Activated naive CD8-positive, alpha-beta T cell treated with anti-CD3 and anti-CD28 coated beads for 36 hours (primary cell): Measurements from ENCODE around the gene ANKH. TPM values are rescaled to one million over a fixed set of nuclear protein-coding genes. Genes with fewer than 3 reads are reported as not detected.
"Not testable (repeated sequence)": the region's sequence is repeated elsewhere in the genome, so short reads cannot be mapped to it uniquely, and the experiment has no call there.

Source experiments
- DNase-seq: peaks from one replicate; pipeline ENCODE4 v3.0.0; 2021
- H3K27ac Mint-ChIP-seq: one replicate; pipeline ENCODE4 v1.8.0; 2022; ENCODE audit warnings: mild to moderate bottlenecking, moderate library complexity, mixed read lengths
- H3K27me3 Mint-ChIP-seq: one replicate; pipeline ENCODE4 v1.8.0; 2022; ENCODE audit warnings: mild to moderate bottlenecking, mixed read lengths
- H3K36me3 Mint-ChIP-seq: one replicate; pipeline ENCODE4 v1.8.0; 2021; ENCODE audit warnings: mild to moderate bottlenecking, mixed read lengths
- H3K4me1 Mint-ChIP-seq: one replicate; pipeline ENCODE4 v1.8.0; 2021; ENCODE audit warnings: mixed read lengths
- H3K4me3 Mint-ChIP-seq: one replicate; pipeline ENCODE4 v1.8.0; 2022; ENCODE audit warnings: mild to moderate bottlenecking, moderate library complexity, mixed read lengths
- H3K9me3 Mint-ChIP-seq: one replicate; pipeline ENCODE4 v1.8.0; 2022; ENCODE audit warnings: mixed read lengths
- total RNA-seq, 2 experiments: library from RNA; stranded (reverse); gene quantifications; one replicate each; pipeline ENCODE4 v1.2.3, GENCODE V29; 2021

ANKH gene
- 10 to 100 TPM; 82.5 to 84.6 TPM for total RNA-seq

- peak; percentile 91 for DNase-seq
- Mint-ChIP-seq H3K4me1 (peaks cover 25% of the 10 kb centered on the region), H3K27ac (peak within 1 kb of the TSS; percentile 95), H3K27me3 (no peaks in the 10 kb centered on the region), H3K9me3 (no peaks in the 10 kb centered on the region), H3K36me3 (peaks cover 18% of the 10 kb centered on the region), H3K4me3 (peak within 1 kb of the TSS; percentile 98)
These were observed at the start of gene ANKH for GRCh38 chr5:14871214-14872069. ANKH (minus strand) TSS chr5:14871778; CDS start chr5:14871447, 331 bp downstream.

DNA sequence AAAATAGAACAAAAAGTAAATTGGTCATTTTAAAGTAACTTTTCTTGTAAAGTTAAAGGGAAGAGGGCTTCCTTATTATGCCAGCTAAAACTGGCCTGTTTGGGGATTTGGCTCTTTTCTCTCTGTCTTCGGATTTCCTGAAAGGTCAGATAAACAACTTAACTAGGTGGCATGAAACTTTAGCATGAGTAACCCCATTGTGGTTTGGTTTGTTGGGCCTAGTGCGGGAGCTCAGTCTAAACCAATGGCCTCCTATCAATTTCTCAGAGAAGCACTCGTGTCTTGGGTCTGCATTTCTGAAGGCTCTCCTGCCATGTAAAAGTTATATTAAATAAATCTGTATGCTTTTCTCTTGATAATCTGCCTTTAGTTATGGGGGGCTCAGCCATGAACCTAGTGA is 48.5 kb upstream of the ANKH start:
- Mint-ChIP-seq H3K27me3 (peaks cover 3% of the 10 kb centered on the region), H3K4me1 (peaks cover 31% of the 10 kb centered on the region), H3K27ac (no peak overlapping the region), H3K9me3 (peaks cover 3% of the 10 kb centered on the region), H3K4me3 (no peak overlapping the region), H3K36me3 (no peaks in the 10 kb centered on the region)
- no peak for DNase-seq

DNA sequence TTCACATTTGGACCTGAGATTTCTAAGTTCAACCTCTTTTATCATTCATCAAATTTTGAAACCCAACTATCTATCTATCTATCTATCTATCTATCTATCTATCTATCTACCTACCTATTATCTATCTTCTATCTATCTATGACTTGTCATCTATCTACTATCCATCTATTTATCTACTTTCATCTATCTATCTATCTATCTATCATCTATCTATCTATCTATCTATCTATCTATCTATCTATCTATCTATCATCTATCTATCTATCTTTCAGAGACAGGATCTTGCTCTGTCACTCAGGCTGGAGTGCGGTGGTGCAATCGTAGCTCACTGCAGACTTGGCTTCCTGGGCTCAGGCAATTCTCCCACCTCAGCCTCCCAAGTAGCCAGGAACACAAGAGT is 47.5 kb upstream of the ANKH start:
- not testable (repeated sequence) for DNase-seq, H3K27me3 Mint-ChIP-seq, H3K4me3 Mint-ChIP-seq, H3K9me3 Mint-ChIP-seq, H3K27ac Mint-ChIP-seq, H3K36me3 Mint-ChIP-seq
- H3K4me1 Mint-ChIP-seq, result peaks cover 30% of the 10 kb centered on the region

GRCh38 chr5:14917719-14918118 is 46.1 kb upstream of the ANKH start:
- Mint-ChIP-seq H3K27me3 (peaks cover 3% of the 10 kb centered on the region), H3K9me3 (peaks cover 3% of the 10 kb centered on the region), H3K4me1 (peaks cover 31% of the 10 kb centered on the region), H3K27ac (no peak overlapping the region), H3K4me3 (no peak overlapping the region), H3K36me3 (no peaks in the 10 kb centered on the region)
- no peak for DNase-seq

- no peak overlapping the region for H3K27ac Mint-ChIP-seq
- H3K4me3 Mint-ChIP-seq, result no peak overlapping the region
- peaks cover 3% of the 10 kb centered on the region for H3K9me3 Mint-ChIP-seq
- H3K4me1 Mint-ChIP-seq, result peaks cover 18% of the 10 kb centered on the region
- peaks cover 6% of the 10 kb centered on the region for H3K27me3 Mint-ChIP-seq
- DNase-seq, result no peak
- no peaks in the 10 kb centered on the region for H3K36me3 Mint-ChIP-seq
These were observed 43.8 kb upstream of the ANKH start for GRCh38 chr5:14915291-14915952.

GRCh38 chr5:14914623-14915260 is 43.2 kb upstream of the ANKH start:
- peaks cover 12% of the 10 kb centered on the region for H3K4me1 Mint-ChIP-seq
- peaks cover 6% of the 10 kb centered on the region for H3K27me3 Mint-ChIP-seq
- H3K27ac Mint-ChIP-seq, result peak overlapping the region; percentile 25
- no peak for DNase-seq
- H3K4me3 Mint-ChIP-seq, result no peak overlapping the region
- no peaks in the 10 kb centered on the region for H3K36me3 Mint-ChIP-seq
- peaks cover 3% of the 10 kb centered on the region for H3K9me3 Mint-ChIP-seq

GRCh38 chr5:14914193-14914592 is 42.6 kb upstream of the ANKH start:
- peaks cover 3% of the 10 kb centered on the region for H3K9me3 Mint-ChIP-seq
- no peak overlapping the region for H3K27ac Mint-ChIP-seq
- H3K27me3 Mint-ChIP-seq, result peaks cover 6% of the 10 kb centered on the region
- DNase-seq, result no peak
- no peaks in the 10 kb centered on the region for H3K36me3 Mint-ChIP-seq
- H3K4me1 Mint-ChIP-seq, result peaks cover 12% of the 10 kb centered on the region
- no peak overlapping the region for H3K4me3 Mint-ChIP-seq

- DNase-seq, result no peak
- Mint-ChIP-seq H3K4me1 (peaks cover 12% of the 10 kb centered on the region), H3K4me3 (no peak overlapping the region), H3K27ac (no peak overlapping the region), H3K9me3 (peaks cover 3% of the 10 kb centered on the region), H3K27me3 (peaks cover 3% of the 10 kb centered on the region), H3K36me3 (no peaks in the 10 kb centered on the region)
These were observed 41.5 kb upstream of the ANKH start for GRCh38 chr5:14913096-14913495.

DNA sequence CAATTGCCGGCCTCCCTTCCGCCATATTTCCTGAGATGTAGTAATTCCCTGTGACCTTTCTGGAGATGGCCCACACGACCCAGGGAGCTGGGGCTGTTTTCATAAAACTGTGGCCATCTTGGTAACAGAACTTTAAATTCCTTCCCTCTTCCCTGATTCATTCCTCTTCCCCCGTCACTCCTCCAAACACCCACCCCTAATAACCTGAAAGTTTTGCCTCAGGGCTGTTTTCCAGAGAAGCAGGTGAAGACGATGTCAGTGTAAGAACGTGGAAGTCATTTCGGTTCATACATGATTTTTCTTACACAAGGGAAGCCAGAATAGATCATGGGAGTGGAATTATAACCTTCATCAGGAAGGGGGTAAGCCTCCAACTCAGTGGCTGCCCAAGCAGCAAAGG is 40.6 kb upstream of the ANKH start:
- Mint-ChIP-seq H3K27me3 (peaks cover 3% of the 10 kb centered on the region), H3K36me3 (no peaks in the 10 kb centered on the region), H3K9me3 (peaks cover 3% of the 10 kb centered on the region), H3K4me3 (no peak overlapping the region), H3K4me1 (peaks cover 12% of the 10 kb centered on the region), H3K27ac (no peak overlapping the region)
- no peak for DNase-seq

- peaks cover 3% of the 10 kb centered on the region for H3K27me3 Mint-ChIP-seq
These were observed 37.8 kb upstream of the ANKH start for GRCh38 chr5:14909369-14909768.

DNA sequence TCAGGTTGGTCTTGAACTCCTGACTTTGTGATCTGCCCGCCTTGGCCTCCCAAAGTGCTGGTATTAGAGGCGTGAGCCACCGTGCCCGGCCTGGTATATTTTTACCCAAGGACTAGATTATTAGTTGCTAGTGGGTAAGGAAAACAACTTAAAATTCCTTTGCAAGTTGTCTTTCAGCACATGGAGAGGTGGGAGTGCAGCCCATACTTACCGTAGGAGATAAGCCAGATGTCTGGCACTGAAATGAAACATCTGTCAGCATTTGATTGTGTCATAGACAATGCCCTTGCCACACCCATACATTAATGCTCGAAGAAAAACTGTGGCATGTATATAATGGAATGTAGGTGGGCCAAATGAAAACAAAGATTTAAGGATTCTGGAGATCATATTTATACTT is 36.6 kb upstream of the ANKH start:
- DNase-seq, result no peak
- Mint-ChIP-seq H3K27ac (no peak overlapping the region), H3K4me1 (peaks cover 3% of the 10 kb centered on the region), H3K36me3 (no peaks in the 10 kb centered on the region), H3K27me3 (peaks cover 3% of the 10 kb centered on the region), H3K9me3 (peaks cover 1% of the 10 kb centered on the region), H3K4me3 (no peak overlapping the region)

More at GRCh38 chr5:14909369-14909768, 37.8 kb upstream of the ANKH start:
- H3K27ac Mint-ChIP-seq, result no peak overlapping the region
- H3K9me3 Mint-ChIP-seq, result peaks cover 1% of the 10 kb centered on the region
- H3K36me3 Mint-ChIP-seq, result no peaks in the 10 kb centered on the region
- DNase-seq, result no peak
- no peak overlapping the region for H3K4me3 Mint-ChIP-seq
- peaks cover 6% of the 10 kb centered on the region for H3K4me1 Mint-ChIP-seq

- no peak overlapping the region for H3K27ac Mint-ChIP-seq
- no peaks in the 10 kb centered on the region for H3K27me3 Mint-ChIP-seq
- H3K4me3 Mint-ChIP-seq, result no peak overlapping the region
- peaks cover 3% of the 10 kb centered on the region for H3K4me1 Mint-ChIP-seq
- no peaks in the 10 kb centered on the region for H3K36me3 Mint-ChIP-seq
- peaks cover 1% of the 10 kb centered on the region for H3K9me3 Mint-ChIP-seq
- peak; percentile 8 for DNase-seq
These were observed 35.0 kb upstream of the ANKH start for GRCh38 chr5:14906628-14907027.

DNA sequence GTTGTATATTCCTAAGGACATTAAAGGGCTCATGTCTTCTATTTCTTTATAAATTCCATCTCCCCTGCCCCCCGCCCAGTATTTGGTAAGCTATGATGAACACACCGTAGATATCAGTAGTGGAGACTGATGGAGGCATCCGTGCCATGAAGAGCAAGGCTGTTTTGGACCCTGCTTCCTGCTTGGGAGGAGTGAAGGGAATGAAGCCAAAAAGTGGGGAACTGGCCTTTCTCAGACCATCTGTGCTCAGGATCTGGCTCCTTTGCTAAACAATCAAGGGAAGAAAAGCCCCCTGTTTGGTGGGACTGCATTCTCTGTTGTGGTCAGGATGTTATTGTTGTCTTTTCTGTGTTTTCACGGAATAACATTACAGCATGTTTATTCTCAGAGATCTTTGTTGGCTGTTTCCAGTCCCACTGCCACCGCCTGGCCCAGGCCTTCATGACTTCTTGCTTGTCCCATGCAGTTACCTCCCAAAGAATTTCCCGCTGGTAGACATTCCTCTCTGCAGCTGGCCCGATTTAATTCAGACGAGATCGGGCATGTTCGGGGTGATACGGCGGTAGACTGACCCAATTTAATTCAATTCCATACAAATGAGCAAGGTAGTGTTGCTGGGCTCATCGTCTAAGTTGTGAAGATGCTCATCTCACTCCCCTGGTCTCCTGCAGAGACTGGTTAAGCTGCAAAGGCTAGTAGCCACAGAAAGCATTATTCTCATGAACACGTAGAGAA is 31.4 kb upstream of the ANKH start:
- H3K4me1 Mint-ChIP-seq, result peaks cover 3% of the 10 kb centered on the region

DNA sequence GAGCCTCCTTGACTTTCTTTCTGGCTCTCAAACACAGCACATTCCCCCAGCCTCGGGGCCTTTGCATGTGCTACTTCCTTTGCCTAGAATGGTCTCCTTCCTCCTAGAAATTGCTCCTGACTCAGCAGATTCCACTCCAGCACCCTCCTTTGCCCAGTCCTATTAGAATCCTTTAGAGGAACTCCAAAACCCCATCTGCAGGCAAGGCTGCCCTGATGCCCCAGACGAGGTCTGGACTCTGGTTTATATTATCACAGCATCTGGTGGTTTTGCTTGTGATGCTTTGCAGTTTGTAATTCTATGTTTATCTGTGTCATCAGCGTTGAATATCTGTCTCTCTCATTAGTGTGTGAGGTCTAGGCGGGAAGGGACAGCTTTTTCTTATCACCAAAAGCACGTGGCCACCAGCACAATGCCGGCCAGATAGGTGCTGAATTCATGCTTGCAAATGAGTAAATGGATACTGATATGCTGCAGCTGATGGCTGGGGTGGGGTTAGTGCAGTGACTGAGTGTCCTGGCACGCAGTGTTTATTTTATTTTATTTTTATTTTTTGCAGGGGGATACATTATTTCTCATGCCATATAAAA is 30.0 kb upstream of the ANKH start:
- no peak for DNase-seq
- no peak overlapping the region for H3K27ac Mint-ChIP-seq
- H3K27me3 Mint-ChIP-seq, result no peaks in the 10 kb centered on the region
- H3K4me1 Mint-ChIP-seq, result peaks cover under 1% of the 10 kb centered on the region
- H3K36me3 Mint-ChIP-seq, result no peaks in the 10 kb centered on the region
- no peak overlapping the region for H3K4me3 Mint-ChIP-seq
- no peaks in the 10 kb centered on the region for H3K9me3 Mint-ChIP-seq

More for the DNA sequence above, 31.4 kb upstream of the ANKH start:
- Mint-ChIP-seq H3K4me3 (no peak overlapping the region), H3K9me3 (peaks cover 1% of the 10 kb centered on the region), H3K36me3 (no peaks in the 10 kb centered on the region), H3K27me3 (no peaks in the 10 kb centered on the region), H3K27ac (no peak overlapping the region)
- no peak for DNase-seq
